ENCODE results near the gene TMEM63B.

The TMEM63B gene

DNA sequence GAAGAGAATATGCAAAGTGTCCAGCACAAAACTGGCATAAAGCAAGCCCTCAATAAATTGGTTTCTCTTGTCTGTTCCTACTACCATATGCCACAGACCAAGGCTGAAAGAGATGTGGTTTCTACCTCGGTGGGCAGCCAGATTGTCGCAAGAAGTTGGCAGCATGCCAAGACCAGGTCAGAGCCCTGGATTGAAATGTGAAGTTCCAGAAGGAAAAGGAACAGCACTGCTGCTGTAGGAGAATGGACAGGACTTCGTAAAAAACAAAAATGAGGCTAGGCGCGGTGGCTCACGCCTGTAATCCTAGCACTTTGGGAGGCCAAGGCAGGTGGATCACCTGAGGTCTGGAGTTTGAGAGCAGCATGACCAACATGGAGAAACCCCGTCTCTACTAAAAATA lies 22.2 kb upstream of the TMEM63B start:
- no peak overlapping the region for H3K4me3 ChIP-seq (replicated peaks; ENCODE audit: low read depth, low read length)
- TF ChIP-seq, protein P1, sequence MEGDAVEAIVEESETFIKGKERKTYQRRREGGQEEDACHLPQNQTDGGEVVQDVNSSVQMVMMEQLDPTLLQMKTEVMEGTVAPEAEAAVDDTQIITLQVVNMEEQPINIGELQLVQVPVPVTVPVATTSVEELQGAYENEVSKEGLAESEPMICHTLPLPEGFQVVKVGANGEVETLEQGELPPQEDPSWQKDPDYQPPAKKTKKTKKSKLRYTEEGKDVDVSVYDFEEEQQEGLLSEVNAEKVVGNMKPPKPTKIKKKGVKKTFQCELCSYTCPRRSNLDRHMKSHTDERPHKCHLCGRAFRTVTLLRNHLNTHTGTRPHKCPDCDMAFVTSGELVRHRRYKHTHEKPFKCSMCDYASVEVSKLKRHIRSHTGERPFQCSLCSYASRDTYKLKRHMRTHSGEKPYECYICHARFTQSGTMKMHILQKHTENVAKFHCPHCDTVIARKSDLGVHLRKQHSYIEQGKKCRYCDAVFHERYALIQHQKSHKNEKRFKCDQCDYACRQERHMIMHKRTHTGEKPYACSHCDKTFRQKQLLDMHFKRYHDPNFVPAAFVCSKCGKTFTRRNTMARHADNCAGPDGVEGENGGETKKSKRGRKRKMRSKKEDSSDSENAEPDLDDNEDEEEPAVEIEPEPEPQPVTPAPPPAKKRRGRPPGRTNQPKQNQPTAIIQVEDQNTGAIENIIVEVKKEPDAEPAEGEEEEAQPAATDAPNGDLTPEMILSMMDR (IDR thresholded peaks at IDR 0.05; ENCODE audit: low read length, missing control alignments): no peak
- DNase-seq (ENCODE audit: low read depth): peak; percentile 33

DNA sequence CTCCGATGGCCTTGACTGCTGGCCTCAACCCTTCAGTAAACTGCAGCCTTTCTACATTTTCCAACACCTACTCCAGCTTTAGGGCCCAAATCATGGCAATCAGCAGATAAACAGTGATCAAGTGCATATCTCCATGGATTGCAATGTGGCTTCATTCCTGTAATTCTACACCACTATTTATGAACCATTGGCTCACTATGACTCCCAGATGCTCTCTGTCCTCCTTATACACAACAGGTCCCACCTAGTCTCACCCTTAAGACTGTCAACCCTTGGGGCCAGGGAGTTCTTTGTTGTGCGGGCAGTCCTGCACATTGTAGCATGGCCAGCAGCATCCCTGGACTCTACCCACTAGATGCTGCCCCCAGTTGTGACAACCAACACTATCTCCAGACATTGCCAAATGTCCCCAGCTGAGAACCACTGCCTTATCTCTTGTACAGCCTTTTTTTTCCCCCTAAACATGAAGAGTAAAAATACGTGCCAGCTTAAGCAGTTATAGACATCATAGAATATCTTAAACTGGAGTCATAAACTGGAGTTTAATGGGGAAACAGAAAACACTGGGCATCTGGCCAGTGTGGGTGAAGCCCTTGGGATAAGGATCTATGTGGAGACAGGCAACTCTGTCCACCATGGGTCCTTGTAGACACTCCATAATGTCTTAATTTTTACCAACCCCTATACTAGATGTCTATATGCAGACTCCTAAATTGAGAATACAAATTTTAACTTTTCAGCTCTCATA lies 21.2 kb upstream of the TMEM63B start:
- TF ChIP-seq, protein P1 (IDR thresholded peaks at IDR 0.05; ENCODE audit: low read length, missing control alignments): no peak
- no peak for DNase-seq (ENCODE audit: low read depth)
- H3K4me3 ChIP-seq (replicated peaks; ENCODE audit: low read depth, low read length): no peak overlapping the region

DNA sequence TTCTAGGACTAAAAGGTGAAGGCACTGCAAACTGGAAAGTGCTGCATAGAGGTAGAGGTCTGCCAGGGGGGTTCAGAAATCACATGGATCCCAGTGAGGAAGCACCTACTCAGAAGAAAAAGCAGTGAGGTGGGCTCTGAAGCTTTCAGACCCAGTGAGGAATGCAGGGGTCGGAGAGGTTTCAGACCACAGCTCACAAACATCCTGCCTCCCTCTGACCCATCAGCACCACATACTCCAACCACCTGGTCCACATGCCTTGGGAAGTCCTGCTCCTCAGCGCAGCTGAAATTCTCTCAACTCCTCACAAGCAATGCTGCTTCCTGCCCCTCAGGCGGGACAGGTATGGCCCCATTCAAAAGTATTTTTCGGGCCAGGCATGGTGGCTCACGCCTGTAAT lies 20.3 kb upstream of the TMEM63B start:
- no peak for DNase-seq (ENCODE audit: low read depth)
- TF ChIP-seq, protein P1 (IDR thresholded peaks at IDR 0.05; ENCODE audit: low read length, missing control alignments): no peak
- no peak overlapping the region for H3K4me3 ChIP-seq (replicated peaks; ENCODE audit: low read depth, low read length)

DNA sequence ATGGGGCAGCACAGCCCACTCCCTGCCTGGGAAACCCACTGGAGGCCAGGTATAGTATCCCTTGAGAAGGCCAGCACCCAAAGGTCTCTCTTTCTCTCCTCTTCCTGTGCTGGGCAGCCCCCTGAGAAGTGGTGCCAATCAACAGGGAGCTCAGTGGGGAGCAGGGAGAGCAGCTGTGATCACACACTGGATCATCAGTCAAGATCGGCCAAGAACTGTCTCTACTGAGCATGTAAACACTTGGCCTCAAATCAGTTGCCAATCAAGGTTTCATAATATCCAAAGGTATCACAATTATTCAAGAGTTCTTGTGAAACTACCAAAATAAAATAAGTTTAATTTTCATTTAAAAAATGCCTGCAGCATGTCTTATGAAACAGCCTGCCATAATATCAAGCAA lies 18.9 kb upstream of the TMEM63B start:
- TF ChIP-seq, protein P1 (IDR thresholded peaks at IDR 0.05; ENCODE audit: low read length, missing control alignments): no peak
- no peak for DNase-seq (ENCODE audit: low read depth)
- H3K4me3 ChIP-seq (replicated peaks; ENCODE audit: low read depth, low read length): no peak overlapping the region

DNA sequence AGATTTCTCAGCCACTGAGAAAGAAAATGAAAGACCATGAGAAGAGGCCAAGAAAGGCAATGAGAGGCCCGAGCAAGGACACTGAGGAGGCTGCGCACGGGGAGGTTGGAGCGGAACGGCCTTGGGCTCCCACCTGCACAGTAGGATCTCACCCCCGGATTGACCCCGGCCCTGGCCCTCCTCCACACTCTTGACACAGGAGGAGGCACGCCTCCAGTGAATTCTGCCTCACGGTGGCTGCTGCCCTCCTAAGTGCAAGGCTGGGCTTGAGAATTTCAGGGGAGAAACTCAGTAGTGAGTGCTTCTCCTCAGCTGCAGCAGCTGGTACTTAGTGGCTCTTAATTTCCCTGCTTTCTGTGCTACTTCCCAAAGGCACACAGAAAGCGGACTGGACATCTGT lies 18.1 kb upstream of the TMEM63B start:
- H3K4me3 ChIP-seq (replicated peaks; ENCODE audit: low read depth, low read length): no peak overlapping the region
- no peak for DNase-seq (ENCODE audit: low read depth)
- TF ChIP-seq, protein P1 (IDR thresholded peaks at IDR 0.05; ENCODE audit: low read length, missing control alignments): no peak

DNA sequence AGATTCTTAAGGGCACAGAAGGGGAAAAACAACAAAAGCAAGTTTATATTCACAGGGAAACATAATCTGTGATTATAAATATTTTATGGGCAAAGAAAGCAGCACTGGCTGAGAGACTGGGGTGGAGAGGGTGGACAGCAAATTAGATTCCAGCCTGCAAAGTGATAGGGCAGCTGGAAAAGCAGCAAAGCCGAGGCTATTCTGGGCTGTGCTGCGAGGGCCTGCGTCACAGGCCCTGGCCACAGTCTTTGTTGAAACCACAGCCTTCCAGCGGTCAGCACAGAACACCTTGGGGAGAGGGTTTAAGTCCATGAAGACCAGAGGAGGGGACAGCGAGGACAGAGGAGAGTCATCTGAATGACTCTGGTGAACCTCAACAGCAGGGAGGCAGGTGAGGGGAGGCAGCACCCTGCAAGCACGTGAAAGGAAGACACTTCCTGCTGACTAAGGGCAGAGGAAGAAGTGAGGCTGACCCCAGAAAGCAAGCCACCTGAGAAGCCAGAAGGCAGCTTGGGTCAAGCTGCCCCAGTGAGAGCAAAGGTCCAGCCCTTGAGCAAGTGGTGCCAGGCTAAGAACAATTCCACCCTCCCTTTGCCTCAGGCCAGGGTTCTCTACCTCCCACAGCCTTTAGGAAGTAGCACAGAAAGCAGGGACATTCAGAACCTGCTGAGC lies 17.2 kb upstream of the TMEM63B start:
- no peak for DNase-seq (ENCODE audit: low read depth)
- TF ChIP-seq, protein P1 (IDR thresholded peaks at IDR 0.05; ENCODE audit: low read length, missing control alignments): no peak
- H3K4me3 ChIP-seq (replicated peaks; ENCODE audit: low read depth, low read length): no peak overlapping the region
